DND-41 (cell line): ENCODE results near the gene MINAR2.

Experiments used
- ATAC-seq: fragments of 200-7000 bp; cut with Tn5 transposase; 3 replicates; pipeline ENCODE4 v1.9.1; 2021; ENCODE audit warnings: low read depth; ENCODE audit not compliant: insufficient read depth
- DNase-seq: peaks from one replicate; pipeline ENCODE4 v3.0.0-alpha.2; 2020
- H2AFZ ChIP-seq: 2 replicates; pipeline ENCODE4 v1.6.0; 2012; ENCODE audit warnings: low read depth, low read length
- H3K27ac ChIP-seq: 2 replicates; pipeline ENCODE4 v1.5.1; 2012; ENCODE audit warnings: low read length, inconsistent platforms
- H3K27me3 ChIP-seq: fragments of 200-600 bp; sonication (generic); 2 replicates; pipeline ENCODE4 v1.6.0; 2012; ENCODE audit warnings: low read length, mild to moderate bottlenecking, inconsistent platforms; ENCODE audit not compliant: insufficient read depth, poor library complexity
- H3K36me3 ChIP-seq: 2 replicates; pipeline ENCODE4 v1.5.1; 2012; ENCODE audit warnings: low read length, inconsistent platforms; ENCODE audit not compliant: insufficient read depth
- H3K4me1 ChIP-seq: 2 replicates; pipeline ENCODE4 v1.5.1; 2012; ENCODE audit warnings: mild to moderate bottlenecking, low read length; ENCODE audit not compliant: insufficient read depth
- H3K4me2 ChIP-seq: 2 replicates; pipeline ENCODE4 v1.6.0; 2012; ENCODE audit warnings: mild to moderate bottlenecking, moderate library complexity, low read length, inconsistent platforms; ENCODE audit not compliant: insufficient read depth
- H3K4me3 ChIP-seq, 2 experiments: fragments of 200-600 bp in 1 of 2; shearing (Covaris generic) in 1 of 2; 2 replicates each; pipeline ENCODE4 v1.5.1; 2012 to 2016; ENCODE audit warnings: inconsistent platforms in 2 of 2, low read length in 2 of 2, mild to moderate bottlenecking in 2 of 2, low read depth in 1 of 2, moderate library complexity in 1 of 2
- H3K79me2 ChIP-seq: 2 replicates; pipeline ENCODE4 v1.6.0; 2012; ENCODE audit warnings: low read length, inconsistent platforms; ENCODE audit not compliant: insufficient read depth
- H3K9ac ChIP-seq: 2 replicates; pipeline ENCODE4 v1.6.0; 2012; ENCODE audit warnings: low read depth, mild to moderate bottlenecking, inconsistent platforms, low read length, moderate library complexity
- H3K9me3 ChIP-seq: 2 replicates; pipeline ENCODE4 v1.5.1; 2012; ENCODE audit warnings: low read length, moderate library complexity, mild to moderate bottlenecking, inconsistent platforms; ENCODE audit not compliant: insufficient read depth, severe bottlenecking
- H4K20me1 ChIP-seq: 2 replicates; pipeline ENCODE4 v1.6.0; 2012; ENCODE audit warnings: low read length; ENCODE audit not compliant: insufficient read depth
- EZH2 ChIP-seq: IDR thresholded peaks from 3 replicates; pipeline ENCODE4 v1.6.1; 2012; ENCODE audit warnings: borderline replicate concordance, low read depth, mild to moderate bottlenecking, moderate library complexity, low read length, inconsistent platforms; ENCODE audit not compliant: severe bottlenecking
- TF ChIP-seq, protein P1 (sequence below): IDR thresholded peaks from 2 replicates; pipeline ENCODE4 v1.5.1; 2012; ENCODE audit warnings: borderline replicate concordance, low read length, moderate library complexity, mild to moderate bottlenecking; ENCODE audit not compliant: poor library complexity, severe bottlenecking; ENCODE audit errors: extremely low read depth

Gene MINAR2

DNA sequence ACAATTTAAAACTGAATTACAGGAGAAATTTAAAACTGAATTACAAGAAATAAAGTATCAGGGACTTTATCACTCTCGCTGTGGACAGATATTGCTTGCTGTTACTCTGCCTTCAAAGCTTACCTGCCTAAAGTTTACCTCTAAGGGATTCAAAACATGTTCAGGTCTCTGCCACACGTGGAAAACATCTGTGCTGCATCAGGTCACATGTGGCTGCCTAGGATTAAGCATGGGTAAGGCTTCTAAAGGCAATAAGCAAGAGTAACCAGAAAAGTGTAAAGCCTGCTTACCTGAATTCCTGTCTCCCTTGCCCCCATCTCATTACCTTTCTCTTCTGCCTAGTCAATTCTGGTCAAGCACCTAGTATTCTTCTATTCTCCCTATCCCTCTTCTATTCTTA is 18.9 kb downstream of the MINAR2 start:
- DNase-seq (no peak), ATAC-seq (no peak)
- H3K27me3 ChIP-seq, result peaks cover 3% of the 10 kb centered on the region
- no peaks in the 10 kb centered on the region for H3K79me2 ChIP-seq
- H4K20me1 ChIP-seq, result no peaks in the 10 kb centered on the region
- no peak overlapping the region for H3K4me3 ChIP-seq
- H3K36me3 ChIP-seq, result no peaks in the 10 kb centered on the region
- TF ChIP-seq, protein P1, sequence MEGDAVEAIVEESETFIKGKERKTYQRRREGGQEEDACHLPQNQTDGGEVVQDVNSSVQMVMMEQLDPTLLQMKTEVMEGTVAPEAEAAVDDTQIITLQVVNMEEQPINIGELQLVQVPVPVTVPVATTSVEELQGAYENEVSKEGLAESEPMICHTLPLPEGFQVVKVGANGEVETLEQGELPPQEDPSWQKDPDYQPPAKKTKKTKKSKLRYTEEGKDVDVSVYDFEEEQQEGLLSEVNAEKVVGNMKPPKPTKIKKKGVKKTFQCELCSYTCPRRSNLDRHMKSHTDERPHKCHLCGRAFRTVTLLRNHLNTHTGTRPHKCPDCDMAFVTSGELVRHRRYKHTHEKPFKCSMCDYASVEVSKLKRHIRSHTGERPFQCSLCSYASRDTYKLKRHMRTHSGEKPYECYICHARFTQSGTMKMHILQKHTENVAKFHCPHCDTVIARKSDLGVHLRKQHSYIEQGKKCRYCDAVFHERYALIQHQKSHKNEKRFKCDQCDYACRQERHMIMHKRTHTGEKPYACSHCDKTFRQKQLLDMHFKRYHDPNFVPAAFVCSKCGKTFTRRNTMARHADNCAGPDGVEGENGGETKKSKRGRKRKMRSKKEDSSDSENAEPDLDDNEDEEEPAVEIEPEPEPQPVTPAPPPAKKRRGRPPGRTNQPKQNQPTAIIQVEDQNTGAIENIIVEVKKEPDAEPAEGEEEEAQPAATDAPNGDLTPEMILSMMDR, result no peak
- TF ChIP-seq EZH2, result no peak
- H3K4me1 ChIP-seq, result 0 out of 2 replicates have a peak, but pooled peaks cover 4% of the 10 kb centered on the region
- H3K4me2 ChIP-seq, result no peak overlapping the region
- no peak overlapping the region for H2AFZ ChIP-seq
- no peak overlapping the region for H3K27ac ChIP-seq
- H3K9me3 ChIP-seq, result no peaks in the 10 kb centered on the region
- no peak overlapping the region for H3K9ac ChIP-seq

- TF ChIP-seq, protein P1, result peak; percentile 98
- no peak for TF ChIP-seq EZH2
- Histone ChIP-seq H3K9me3 (no peaks in the 10 kb centered on the region), H3K4me2 (no peak overlapping the region), H3K27me3 (peaks cover 3% of the 10 kb centered on the region), H3K27ac (no peak overlapping the region), H3K4me3 (no peak overlapping the region), H3K36me3 (no peaks in the 10 kb centered on the region), H3K4me1 (0 out of 2 replicates have a peak, but pooled peaks cover 4% of the 10 kb centered on the region), H4K20me1 (no peaks in the 10 kb centered on the region), H3K79me2 (no peaks in the 10 kb centered on the region), H2AFZ (no peak overlapping the region), H3K9ac (no peak overlapping the region)
- peak; percentile 71 for DNase-seq
- peak; percentile 92 for ATAC-seq
Measured at GRCh38 chr5:129767927-129768380, 20.1 kb downstream of the MINAR2 start.

DNA sequence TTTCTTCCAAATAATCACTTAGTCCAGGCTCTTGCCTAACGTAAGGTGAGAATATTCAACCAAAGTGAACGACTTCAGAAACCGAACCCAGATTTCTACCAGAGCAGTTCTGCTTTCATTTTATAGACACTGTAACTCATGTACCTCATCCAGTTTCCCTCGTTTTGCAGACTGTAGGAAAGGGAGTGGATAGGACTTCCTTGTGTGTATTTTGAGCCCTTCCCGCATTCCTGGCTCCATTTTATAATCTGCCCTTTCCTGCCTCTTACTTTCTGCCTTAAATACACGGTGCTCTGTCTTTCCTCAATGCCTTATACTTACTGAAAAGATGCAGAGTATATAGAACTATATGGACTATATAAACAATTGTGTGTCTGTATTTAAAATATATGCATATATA is 20.8 kb downstream of the MINAR2 start:
- H3K4me1 ChIP-seq, result 0 out of 2 replicates have a peak, but pooled peaks cover 4% of the 10 kb centered on the region
- H3K9me3 ChIP-seq, result no peaks in the 10 kb centered on the region
- no peaks in the 10 kb centered on the region for H3K79me2 ChIP-seq
- no peaks in the 10 kb centered on the region for H4K20me1 ChIP-seq
- no peaks in the 10 kb centered on the region for H3K36me3 ChIP-seq
- TF ChIP-seq EZH2, result no peak
- TF ChIP-seq, protein P1, result no peak
- no peak overlapping the region for H3K4me3 ChIP-seq
- no peak overlapping the region for H2AFZ ChIP-seq
- no peak overlapping the region for H3K4me2 ChIP-seq
- ATAC-seq (no peak), DNase-seq (no peak)
- H3K27me3 ChIP-seq, result peaks cover 3% of the 10 kb centered on the region
- no peak overlapping the region for H3K9ac ChIP-seq
- H3K27ac ChIP-seq, result no peak overlapping the region
